Osteocyte (in vitro differentiated cells): ENCODE measurements around the gene PRC1. TPM values are rescaled to one million over a fixed set of nuclear protein-coding genes. Genes with fewer than 3 reads are reported as not detected.

Experiments used
- DNase-seq: peaks from one replicate; pipeline ENCODE4 v3.0.0; 2021; ENCODE audit warnings: mixed read lengths; ENCODE audit not compliant: unreplicated experiment; ENCODE audit errors: extremely low spot score
- H3K27ac Mint-ChIP-seq: one replicate; pipeline ENCODE4 v1.8.0; 2021; ENCODE audit warnings: mild to moderate bottlenecking, mixed read lengths; ENCODE audit not compliant: unreplicated experiment
- H3K27me3 Mint-ChIP-seq: one replicate; pipeline ENCODE4 v1.8.0; 2021; ENCODE audit warnings: mixed read lengths; ENCODE audit not compliant: unreplicated experiment
- H3K36me3 Mint-ChIP-seq: one replicate; pipeline ENCODE4 v1.8.0; 2021; ENCODE audit warnings: mixed read lengths; ENCODE audit not compliant: unreplicated experiment
- H3K4me1 Mint-ChIP-seq: one replicate; pipeline ENCODE4 v1.8.0; 2021; ENCODE audit warnings: mixed read lengths; ENCODE audit not compliant: unreplicated experiment
- H3K4me3 Mint-ChIP-seq: one replicate; pipeline ENCODE4 v1.8.0; 2021; ENCODE audit warnings: mild to moderate bottlenecking, moderate library complexity, mixed read lengths; ENCODE audit not compliant: unreplicated experiment
- H3K9me3 Mint-ChIP-seq: one replicate; pipeline ENCODE4 v1.8.0; 2021; ENCODE audit warnings: mixed read lengths; ENCODE audit not compliant: unreplicated experiment
- CTCF ChIP-seq: fragments of 200-600 bp; sonication (generic); IDR thresholded peaks from 2 replicates; pipeline ENCODE4 v1.5.0; 2021; ENCODE audit warnings: antibody characterized with exemption, mild to moderate bottlenecking, moderate library complexity
- total RNA-seq: library from RNA; stranded (reverse); gene quantifications from 2 replicates; pipeline ENCODE4 v1.2.1, GENCODE V29; 2021

Gene PRC1
- total RNA-seq, 1 donor from 2014 or later: 33.9 TPM

GRCh38 chr15:90952901-90953677, 41.2 kb downstream of the PRC1 start:
- Mint-ChIP-seq H3K4me3 (no peak overlapping the region), H3K27ac (no peak overlapping the region), H3K9me3 (no peaks in the 10 kb centered on the region), H3K4me1 (peaks cover 23% of the 10 kb centered on the region), H3K36me3 (peaks cover 26% of the 10 kb centered on the region), H3K27me3 (no peaks in the 10 kb centered on the region)
- no peak for DNase-seq
- TF ChIP-seq CTCF: no peak

GRCh38 chr15:90950676-90951075, 43.7 kb downstream of the PRC1 start:
- H3K27ac Mint-ChIP-seq: no peak overlapping the region
- H3K4me1 Mint-ChIP-seq: peaks cover 9% of the 10 kb centered on the region
- no peak overlapping the region for H3K4me3 Mint-ChIP-seq
- H3K27me3 Mint-ChIP-seq: no peaks in the 10 kb centered on the region
- no peak for TF ChIP-seq CTCF
- H3K9me3 Mint-ChIP-seq: no peaks in the 10 kb centered on the region
- no peak for DNase-seq
- peaks cover 39% of the 10 kb centered on the region for H3K36me3 Mint-ChIP-seq

- TF ChIP-seq CTCF: no peak
- Mint-ChIP-seq H3K27me3 (no peaks in the 10 kb centered on the region), H3K4me1 (peaks cover 3% of the 10 kb centered on the region), H3K9me3 (no peaks in the 10 kb centered on the region), H3K36me3 (peaks cover 39% of the 10 kb centered on the region), H3K4me3 (no peak overlapping the region), H3K27ac (no peak overlapping the region)
- no peak for DNase-seq
These were observed 44.2 kb downstream of the PRC1 start for GRCh38 chr15:90949979-90950675.

GRCh38 chr15:90948506-90948905, 45.8 kb downstream of the PRC1 start:
- Mint-ChIP-seq H3K4me3 (no peak overlapping the region), H3K9me3 (no peaks in the 10 kb centered on the region), H3K36me3 (peaks cover 46% of the 10 kb centered on the region), H3K4me1 (no peaks in the 10 kb centered on the region), H3K27me3 (no peaks in the 10 kb centered on the region), H3K27ac (no peak overlapping the region)
- no peak for DNase-seq
- TF ChIP-seq CTCF: no peak
